GM03348 (cell line): ENCODE measurements around the gene EOMES.

ENCODE experiments used
- DNase-seq: peaks from one replicate; pipeline ENCODE4 v3.0.0; 2012; ENCODE audit warnings: low spot score

The EOMES gene

GRCh38 chr3:27681249-27681748 lies 40.8 kb downstream of the EOMES start:
- DNase-seq = peak; percentile 77

GRCh38 chr3:27680517-27681246 lies 41.4 kb downstream of the EOMES start:
- DNase-seq = no peak

DNA sequence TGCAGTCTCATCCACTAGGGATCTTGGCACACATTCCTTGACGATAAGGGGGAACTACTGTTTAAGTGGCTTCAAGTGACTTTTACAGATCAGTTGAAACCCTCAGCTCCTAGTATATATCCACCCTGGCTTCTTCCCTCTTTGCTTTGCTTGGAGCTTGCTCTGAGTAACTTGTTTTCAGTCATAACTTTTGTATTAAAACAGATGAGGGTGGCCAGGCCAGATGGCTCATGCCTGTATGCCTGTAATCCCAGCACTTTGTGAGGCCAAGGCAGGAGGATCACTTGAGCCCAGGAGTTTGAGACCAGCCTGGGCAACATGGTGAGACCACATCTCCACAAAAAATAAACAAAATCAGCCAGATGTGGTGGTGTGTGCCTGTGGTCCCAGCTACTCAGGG lies 42.4 kb downstream of the EOMES start:
- no peak for DNase-seq

GRCh38 chr3:27678234-27678633 lies 43.9 kb downstream of the EOMES start:
- DNase-seq = no peak

- peak; percentile 85 for DNase-seq
Measured at GRCh38 chr3:27677565-27677964, 44.6 kb downstream of the EOMES start.

- no peak for DNase-seq
Measured at GRCh38 chr3:27675287-27675686, 46.8 kb downstream of the EOMES start.

DNA sequence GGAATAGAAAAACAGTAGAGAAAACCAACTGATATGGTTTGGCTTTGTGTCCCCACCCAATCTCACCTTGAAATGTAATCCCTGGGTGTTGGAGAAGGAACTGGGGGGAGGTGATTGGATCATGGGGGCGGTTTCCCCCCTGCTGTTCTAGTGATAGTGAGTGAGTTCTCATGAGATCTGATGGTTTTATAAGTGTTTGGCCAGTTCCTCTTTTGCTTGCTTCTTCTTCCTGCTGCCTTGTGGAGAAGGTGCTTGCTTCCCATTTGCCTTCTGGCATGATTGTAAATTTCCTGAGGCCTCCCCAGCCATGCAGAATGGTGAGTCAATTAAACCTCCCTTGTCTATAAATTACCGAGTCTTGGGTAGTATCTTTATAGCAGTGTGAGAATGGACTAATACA lies 48.4 kb downstream of the EOMES start:
- no peak for DNase-seq

DNA sequence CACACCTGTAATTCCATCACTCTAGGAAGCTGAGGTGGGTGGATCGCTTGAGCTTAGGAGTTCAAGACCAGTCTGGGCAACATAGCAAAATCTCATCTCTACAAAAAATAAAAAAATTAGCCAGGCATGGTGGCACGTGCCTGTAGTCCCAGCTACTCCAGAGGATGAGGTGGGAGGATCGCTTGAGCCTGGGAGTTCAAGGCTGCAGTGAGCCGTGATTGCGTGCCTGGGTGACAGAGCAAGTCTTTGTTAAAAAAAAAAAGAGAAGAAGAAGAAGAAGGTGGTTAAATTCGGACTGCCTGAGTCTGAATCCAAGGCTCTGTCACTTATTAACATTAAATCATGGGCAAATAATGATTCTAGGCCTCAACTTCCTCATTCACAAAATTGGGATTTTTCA lies 51.0 kb downstream of the EOMES start:
- no peak for DNase-seq

- no peak for DNase-seq
Measured at GRCh38 chr3:27670619-27671018, 51.5 kb downstream of the EOMES start.

DNA sequence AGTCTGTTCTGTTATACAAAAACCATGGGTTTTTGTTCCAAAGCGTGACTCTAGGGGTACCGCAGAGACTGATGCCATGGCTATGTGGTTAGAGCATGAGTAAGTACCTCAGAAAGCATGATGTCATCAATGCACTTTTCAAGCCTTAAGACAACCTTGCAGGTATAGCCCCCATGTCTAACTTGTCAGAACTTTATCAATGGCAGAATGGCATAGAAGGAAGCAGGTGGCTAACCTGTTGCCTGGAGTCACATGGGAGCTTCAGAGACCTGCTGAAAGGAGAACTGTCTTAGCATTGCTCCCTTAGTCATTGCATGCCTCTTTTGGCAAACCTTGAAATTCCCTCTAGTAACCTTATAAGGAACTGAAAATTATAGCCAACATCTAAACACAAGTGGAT lies 52.5 kb downstream of the EOMES start:
- DNase-seq = no peak

GRCh38 chr3:27667751-27668150 lies 54.4 kb downstream of the EOMES start:
- DNase-seq = no peak

GRCh38 chr3:27666708-27667107 lies 55.4 kb downstream of the EOMES start:
- DNase-seq = peak; percentile 68

DNA sequence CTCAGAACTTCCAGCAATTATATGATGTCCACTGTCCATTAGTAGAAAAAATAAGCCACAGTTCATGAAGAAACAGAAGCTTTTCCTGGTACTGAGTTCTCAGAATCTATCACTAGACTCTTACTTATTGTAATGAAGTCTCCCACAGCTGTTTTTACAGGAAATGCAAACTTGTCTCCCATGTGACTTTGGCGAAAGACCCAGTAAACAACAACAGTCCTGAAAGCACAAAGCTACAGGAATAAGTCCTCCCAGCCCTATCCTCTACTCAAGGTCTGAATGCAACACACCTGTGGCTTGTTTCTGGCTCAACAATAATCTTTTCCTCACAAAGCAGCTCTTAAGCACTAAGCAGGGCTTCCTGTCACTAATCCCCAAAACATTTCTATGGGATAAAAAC lies 55.9 kb downstream of the EOMES start:
- DNase-seq = no peak
